Activated T-helper 17 cell treated with anti-CD3 and anti-CD28 coated beads, Interleukin-2, amount 50 U/mL, for 72 hours (primary cell): ENCODE results near the gene SLC9A2. TPM values are rescaled to one million over a fixed set of nuclear protein-coding genes. Genes with fewer than 3 reads are reported as not detected.

ENCODE experiments used
- ATAC-seq: fragments of 150-1000 bp; cut with Tn5 transposase; replicated peaks from 2 replicates; pipeline ENCODE4 v1.10.0; 2021; ENCODE audit warnings: mild to moderate bottlenecking, moderate library complexity
- H3K27ac Mint-ChIP-seq: one replicate; pipeline ENCODE4 v1.8.0; 2022; ENCODE audit warnings: mixed read lengths
- H3K27me3 Mint-ChIP-seq: one replicate; pipeline ENCODE4 v1.8.0; 2022; ENCODE audit warnings: mixed read lengths
- H3K36me3 Mint-ChIP-seq: one replicate; pipeline ENCODE4 v1.8.0; 2022; ENCODE audit warnings: low read depth, mild to moderate bottlenecking, mixed read lengths
- H3K4me1 Mint-ChIP-seq: one replicate; pipeline ENCODE4 v1.8.0; 2022; ENCODE audit warnings: mixed read lengths
- H3K4me3 Mint-ChIP-seq: one replicate; pipeline ENCODE4 v1.8.0; 2022; ENCODE audit warnings: mild to moderate bottlenecking, mixed read lengths
- H3K9me3 Mint-ChIP-seq: one replicate; pipeline ENCODE4 v1.8.0; 2022; ENCODE audit warnings: mixed read lengths
- total RNA-seq, 2 donors: library from RNA; stranded (reverse); gene quantifications; one replicate each; pipeline ENCODE4 v1.2.3, GENCODE V29; 2022

Gene SLC9A2
- total RNA-seq, 2 donors from 2014 or later, result not detected

- no peaks in the 10 kb centered on the region for H3K36me3 Mint-ChIP-seq
- no peaks in the 10 kb centered on the region for H3K4me1 Mint-ChIP-seq
- peak; percentile 42 for ATAC-seq
Observed at GRCh38 chr2:102753563-102754159, 134.3 kb downstream of the SLC9A2 start.

DNA sequence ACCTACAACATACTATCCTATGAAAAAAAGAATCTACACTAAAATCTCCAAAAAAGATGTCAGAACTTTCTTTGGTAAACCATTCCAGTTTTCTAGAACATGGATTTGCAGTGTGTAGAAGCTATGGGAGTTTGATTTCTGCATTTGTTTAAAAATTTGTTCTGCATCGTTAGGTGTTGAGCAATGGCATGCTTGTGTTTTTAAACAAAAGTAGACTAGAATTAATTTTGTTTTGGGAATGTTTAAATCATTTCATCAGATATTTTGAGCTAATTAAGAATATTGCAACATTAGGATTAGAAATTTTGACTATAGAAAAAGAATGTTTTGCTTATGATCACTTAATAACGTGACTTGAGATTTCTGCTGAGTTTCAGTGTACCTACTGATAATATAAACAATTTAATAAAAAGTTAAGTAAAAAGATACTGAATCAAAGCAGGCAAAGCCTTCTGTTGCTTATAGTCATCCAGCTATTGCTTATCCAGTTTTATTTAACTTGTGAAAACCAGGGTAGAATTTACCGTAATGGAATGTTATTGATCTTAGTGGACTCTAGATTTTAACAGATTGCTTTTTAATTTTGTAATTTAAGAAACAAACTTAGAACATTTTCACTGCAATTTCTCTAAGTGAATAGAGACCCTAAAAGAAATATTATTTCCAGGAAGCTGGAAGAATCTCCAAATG lies 135.2 kb downstream of the SLC9A2 start:
- H3K4me3 Mint-ChIP-seq, result no peak overlapping the region
- no peaks in the 10 kb centered on the region for H3K9me3 Mint-ChIP-seq
- no peak for ATAC-seq
- H3K36me3 Mint-ChIP-seq, result no peaks in the 10 kb centered on the region
- no peak overlapping the region for H3K27ac Mint-ChIP-seq
- H3K4me1 Mint-ChIP-seq, result no peaks in the 10 kb centered on the region
- no peaks in the 10 kb centered on the region for H3K27me3 Mint-ChIP-seq

More at GRCh38 chr2:102753563-102754159, 134.3 kb downstream of the SLC9A2 start:
- no peaks in the 10 kb centered on the region for H3K9me3 Mint-ChIP-seq
- no peaks in the 10 kb centered on the region for H3K27me3 Mint-ChIP-seq
- no peak overlapping the region for H3K27ac Mint-ChIP-seq
- H3K4me3 Mint-ChIP-seq, result no peak overlapping the region

GRCh38 chr2:102755284-102755683 lies 135.9 kb downstream of the SLC9A2 start:
- no peak overlapping the region for H3K4me3 Mint-ChIP-seq
- no peaks in the 10 kb centered on the region for H3K36me3 Mint-ChIP-seq
- H3K9me3 Mint-ChIP-seq, result no peaks in the 10 kb centered on the region
- no peak overlapping the region for H3K27ac Mint-ChIP-seq
- no peak for ATAC-seq
- H3K27me3 Mint-ChIP-seq, result no peaks in the 10 kb centered on the region
- H3K4me1 Mint-ChIP-seq, result no peaks in the 10 kb centered on the region

DNA sequence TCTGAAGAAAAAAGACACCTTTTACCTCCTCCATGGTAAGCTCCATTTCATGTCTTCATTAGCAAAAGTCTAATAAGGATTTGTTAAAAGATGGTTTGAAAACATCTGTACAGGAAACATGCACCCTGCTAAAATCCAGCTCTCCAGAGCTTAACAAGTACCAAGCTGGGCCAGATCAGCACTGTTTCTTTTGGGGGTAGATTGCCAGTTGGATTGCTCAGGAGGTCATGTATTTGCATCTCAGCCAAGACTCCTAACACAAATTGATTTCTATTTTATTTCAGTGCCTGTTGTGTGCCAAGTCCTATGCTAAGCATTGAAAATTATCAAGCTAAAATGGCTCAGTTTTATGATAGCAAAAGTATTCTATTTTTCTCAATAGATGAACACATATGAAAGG lies 139.1 kb downstream of the SLC9A2 start:
- Mint-ChIP-seq H3K9me3 (no peaks in the 10 kb centered on the region), H3K36me3 (peaks cover 7% of the 10 kb centered on the region), H3K4me1 (no peaks in the 10 kb centered on the region), H3K4me3 (no peak overlapping the region), H3K27me3 (no peaks in the 10 kb centered on the region), H3K27ac (no peak overlapping the region)
- no peak for ATAC-seq

Other genes with a start within 250 kb of the SLC9A2 start
- 1 to 10 TPM; 3.7 to 5.6 TPM for gene IL18RAP, start 196.4 kb upstream of the SLC9A2 start, total RNA-seq
- under 1 TPM; 0.11 TPM for gene SLC9A4, start 146.3 kb upstream of the SLC9A2 start, total RNA-seq
- gene TMEM182, start 142.5 kb downstream of the SLC9A2 start, total RNA-seq, result 1 to 10 TPM; 4.9 to 6.4 TPM